Karpas-422 (cell line): Measurements from ENCODE around the gene CLDND2. TPM values are rescaled to one million over a fixed set of nuclear protein-coding genes. Genes with fewer than 3 reads are reported as not detected.
A peak's percentile ranks its signal among the peaks of the same experiment; 100 is the strongest.

ENCODE experiments used
- DNase-seq: peaks from one replicate; pipeline ENCODE4 v3.0.0-alpha.2; 2015
- H2AFZ ChIP-seq: fragments of 200-600 bp; sonication (generic); 2 replicates; pipeline ENCODE4 v1.6.1; 2014; ENCODE audit warnings: antibody characterized with exemption, low read length, mixed read lengths
- H3K27ac ChIP-seq: fragments of 200-600 bp; sonication (generic); 2 replicates; pipeline ENCODE4 v1.5.1; 2014; ENCODE audit warnings: mild to moderate bottlenecking, low read length, moderate library complexity
- H3K27me3 ChIP-seq: fragments of 200-600 bp; sonication (generic); 2 replicates; pipeline ENCODE4 v1.6.1; 2014; ENCODE audit warnings: low read length, mixed read lengths
- H3K36me3 ChIP-seq: fragments of 200-600 bp; sonication (generic); 2 replicates; pipeline ENCODE4 v1.6.1; 2014; ENCODE audit warnings: low read length, mixed read lengths; ENCODE audit not compliant: insufficient read depth
- H3K4me1 ChIP-seq: fragments of 200-600 bp; sonication (generic); 2 replicates; pipeline ENCODE4 v1.6.1; 2014; ENCODE audit warnings: mild to moderate bottlenecking, low read length, mixed read lengths
- H3K4me2 ChIP-seq: fragments of 200-600 bp; sonication (generic); 2 replicates; pipeline ENCODE4 v1.6.1; 2014; ENCODE audit warnings: low read length, low read depth, mild to moderate bottlenecking; ENCODE audit not compliant: poor library complexity, severe bottlenecking
- H3K4me3 ChIP-seq: fragments of 200-600 bp; sonication (generic); 2 replicates; pipeline ENCODE4 v1.5.1; 2014; ENCODE audit warnings: mild to moderate bottlenecking, antibody characterized with exemption, low read length, mixed read lengths
- H3K79me2 ChIP-seq: fragments of 200-600 bp; sonication (generic); 2 replicates; pipeline ENCODE4 v1.6.1; 2014; ENCODE audit warnings: mild to moderate bottlenecking, low read length, mixed read lengths
- H3K9ac ChIP-seq: fragments of 200-600 bp; sonication (generic); 2 replicates; pipeline ENCODE4 v1.6.0; 2014; ENCODE audit warnings: low read length
- H3K9me2 ChIP-seq: fragments of 200-600 bp; sonication (generic), shearing (Covaris generic); replicated peaks from 2 replicates; pipeline ENCODE4 v1.6.0; 2014; ENCODE audit warnings: mild to moderate bottlenecking, low read length, moderate library complexity; ENCODE audit not compliant: insufficient read depth
- H3K9me3 ChIP-seq: fragments of 300-700, 200-600 bp; sonication (generic); 2 replicates; pipeline ENCODE4 v1.6.1; 2014; ENCODE audit warnings: low read length, mixed read lengths
- H4K20me1 ChIP-seq: fragments of 200-600 bp; sonication (generic); 2 replicates; pipeline ENCODE4 v1.6.1; 2014; ENCODE audit warnings: mild to moderate bottlenecking, antibody characterized with exemption, low read length, low read depth; ENCODE audit not compliant: insufficient read depth
- total RNA-seq: library from RNA; depleted of rRNA; stranded (reverse); fragments of >200 nt; shearing (Covaris generic); gene quantifications from 2 replicates; pipeline ENCODE4 v1.2.3, GENCODE V29; 2014; ENCODE audit warnings: low replicate concordance

CLDND2 gene
- total RNA-seq, 1 experiment from 2014 or later = not detected

DNA sequence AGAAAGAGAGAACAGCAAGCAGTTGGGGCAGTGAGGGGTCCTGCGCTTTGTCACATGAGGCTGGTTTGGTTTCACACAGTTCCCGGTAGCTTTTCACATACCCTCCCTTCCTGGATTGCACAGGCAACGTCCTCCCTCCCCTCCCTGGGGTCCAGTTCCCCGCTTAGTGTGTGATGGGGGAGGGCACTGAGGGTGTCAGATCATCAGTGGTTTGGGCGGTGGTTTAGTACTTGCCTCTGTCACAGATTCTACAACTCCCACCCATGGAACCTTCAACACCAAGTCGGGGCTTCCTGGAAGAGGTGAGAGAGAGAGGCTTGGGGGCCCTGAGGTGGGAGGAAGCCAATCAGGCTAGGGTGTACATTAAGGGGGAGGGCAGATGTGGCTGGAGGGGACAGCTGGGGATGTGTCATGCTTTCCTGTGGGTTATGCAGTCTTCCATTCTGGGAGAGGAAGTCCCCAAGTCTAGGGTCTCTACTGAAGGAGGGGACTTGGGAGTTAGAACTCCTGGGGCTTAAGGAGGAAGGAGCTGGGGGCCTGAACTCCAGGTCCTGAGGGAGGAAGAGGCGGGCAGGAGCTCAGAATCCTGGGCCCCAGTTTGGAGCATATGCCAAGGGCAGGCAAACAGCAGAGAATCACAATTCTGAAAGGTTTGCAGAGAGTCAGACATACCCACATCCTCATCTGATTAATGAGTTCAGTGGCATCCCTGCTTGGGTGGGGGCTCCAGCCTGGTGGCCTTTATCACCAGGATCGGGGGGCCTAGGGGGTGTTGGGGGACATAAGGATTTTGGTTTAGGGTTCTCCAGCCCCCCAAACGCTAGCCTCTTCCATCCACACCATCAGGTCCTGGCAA, 4.1 kb upstream of the CLDND2 start, which contains the start of gene NKG7:
TSS of gene NKG7 (minus strand) at position 6 of the 856 bp plus-strand sequence. CDS start 119 bp downstream, outside the sequence.
- no peak for DNase-seq
- H3K9ac ChIP-seq = peak within 1 kb of the TSS; percentile 11; the same call in 1 of the 2 replicates

DNA sequence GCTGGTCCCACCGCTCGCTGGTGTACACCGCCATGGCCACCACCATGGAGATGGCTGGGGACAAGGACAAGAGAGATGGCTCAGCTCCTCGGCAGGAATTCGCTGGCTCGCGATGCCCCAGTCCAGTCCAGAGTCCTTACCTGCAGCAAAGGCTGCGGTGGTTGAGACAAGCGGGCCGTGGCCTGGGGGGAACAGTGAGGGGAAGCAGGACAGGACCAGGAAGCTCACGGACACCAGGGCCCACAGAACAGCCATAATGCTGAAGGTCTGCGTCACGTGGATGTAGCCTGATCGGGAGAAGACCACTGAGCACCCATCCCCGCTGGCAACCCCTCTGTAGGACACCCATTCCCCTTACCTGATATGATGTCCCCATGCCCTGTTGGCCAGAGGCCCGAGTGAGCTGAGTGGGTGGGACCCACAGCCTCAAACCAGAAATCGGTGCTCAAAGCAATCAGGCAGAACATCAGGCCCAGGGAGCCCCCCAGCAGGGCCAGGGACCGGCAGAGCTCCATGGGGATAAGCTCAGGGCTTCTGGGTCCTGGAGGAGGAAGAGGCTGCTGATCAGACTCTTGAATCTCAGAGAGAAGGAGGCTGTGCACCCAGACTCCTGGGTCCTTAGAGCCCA, 3.3 kb upstream of the CLDND2 start:
- no peaks in the 10 kb centered on the region for H4K20me1 ChIP-seq
- H3K27me3 ChIP-seq = no peaks in the 10 kb centered on the region
- no peaks in the 10 kb centered on the region for H3K9me3 ChIP-seq
- H3K27ac ChIP-seq = no peak overlapping the region
- no peaks in the 10 kb centered on the region for H3K9me2 ChIP-seq
- H3K4me3 ChIP-seq = no peak overlapping the region
- H2AFZ ChIP-seq = no peak overlapping the region
- DNase-seq = no peak
- H3K79me2 ChIP-seq = no peaks in the 10 kb centered on the region
- H3K4me2 ChIP-seq = no peak overlapping the region
- no peaks in the 10 kb centered on the region for H3K36me3 ChIP-seq
- H3K9ac ChIP-seq = peak overlapping the region; percentile 11; the same call in 1 of the 2 replicates
- peaks cover 18% of the 10 kb centered on the region for H3K4me1 ChIP-seq

More for the DNA sequence above, 4.1 kb upstream of the CLDND2 start, which contains the start of gene NKG7:
- Histone ChIP-seq H3K79me2 (no peaks in the 10 kb centered on the region), H4K20me1 (no peaks in the 10 kb centered on the region), H3K27ac (no peak within 1 kb of the TSS), H2AFZ (no peak within 1 kb of the TSS), H3K4me2 (no peak within 1 kb of the TSS), H3K9me2 (no peaks in the 10 kb centered on the region), H3K4me3 (no peak within 1 kb of the TSS), H3K27me3 (no peaks in the 10 kb centered on the region), H3K9me3 (no peaks in the 10 kb centered on the region), H3K4me1 (peaks cover 18% of the 10 kb centered on the region), H3K36me3 (no peaks in the 10 kb centered on the region)

GRCh38 chr19:51371186-51371690, 2.4 kb upstream of the CLDND2 start:
- Histone ChIP-seq H3K4me3 (no peak overlapping the region), H3K27ac (no peak overlapping the region), H2AFZ (no peak overlapping the region), H3K4me2 (no peak overlapping the region), H3K79me2 (peaks cover 5% of the 10 kb centered on the region), H3K9me2 (no peaks in the 10 kb centered on the region), H3K9ac (no peak overlapping the region), H3K4me1 (peaks cover 18% of the 10 kb centered on the region), H3K27me3 (no peaks in the 10 kb centered on the region), H3K9me3 (no peaks in the 10 kb centered on the region), H3K36me3 (no peaks in the 10 kb centered on the region), H4K20me1 (no peaks in the 10 kb centered on the region)
- no peak for DNase-seq

DNA sequence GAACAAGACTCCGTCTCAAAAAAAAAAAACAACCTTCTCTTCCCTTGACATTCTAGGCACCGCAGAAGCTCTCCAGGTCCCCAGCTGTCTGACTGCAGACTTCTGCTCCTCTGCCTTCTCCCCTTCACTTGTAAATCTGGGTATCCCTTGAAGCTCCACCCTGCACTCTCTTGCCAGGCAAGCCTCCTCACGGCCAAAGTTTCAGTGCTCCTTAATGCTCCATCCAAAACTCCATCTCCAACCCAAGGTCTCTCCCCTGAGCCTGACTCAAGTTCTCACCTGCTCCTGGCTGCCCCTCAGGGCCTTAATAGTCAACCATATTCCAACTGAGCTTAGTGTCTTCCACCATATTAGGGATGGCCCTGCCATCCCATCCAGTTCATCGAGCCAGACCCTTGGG, 1.4 kb upstream of the CLDND2 start:
- Histone ChIP-seq H3K27me3 (no peaks in the 10 kb centered on the region), H3K36me3 (no peaks in the 10 kb centered on the region), H3K9me2 (no peaks in the 10 kb centered on the region), H3K9me3 (no peaks in the 10 kb centered on the region), H2AFZ (no peak overlapping the region), H3K4me3 (no peak overlapping the region), H3K4me1 (peaks cover 21% of the 10 kb centered on the region), H3K27ac (no peak overlapping the region), H3K4me2 (no peak overlapping the region), H3K79me2 (peaks cover 14% of the 10 kb centered on the region), H3K9ac (no peak overlapping the region), H4K20me1 (no peaks in the 10 kb centered on the region)
- peak; percentile 52 for DNase-seq

GRCh38 chr19:51367565-51368365, 1.0 kb downstream of the CLDND2 start:
- peaks cover 41% of the 10 kb centered on the region for H3K4me1 ChIP-seq

GRCh38 chr19:51367255-51367564, 1.6 kb downstream of the CLDND2 start:
- no peaks in the 10 kb centered on the region for H4K20me1 ChIP-seq
- H3K36me3 ChIP-seq = no peaks in the 10 kb centered on the region
- H3K27me3 ChIP-seq = no peaks in the 10 kb centered on the region
- peak overlapping the region; percentile 92 for H3K27ac ChIP-seq
- H2AFZ ChIP-seq = no peak overlapping the region
- H3K4me3 ChIP-seq = peak overlapping the region; percentile 75
- peak overlapping the region; percentile 95 for H3K4me2 ChIP-seq
- DNase-seq = peak; percentile 90
- H3K4me1 ChIP-seq = peaks cover 40% of the 10 kb centered on the region
- H3K79me2 ChIP-seq = peaks cover 41% of the 10 kb centered on the region
- no peaks in the 10 kb centered on the region for H3K9me3 ChIP-seq
- H3K9ac ChIP-seq = peak overlapping the region; percentile 94
- no peaks in the 10 kb centered on the region for H3K9me2 ChIP-seq

More at GRCh38 chr19:51367565-51368365, 1.0 kb downstream of the CLDND2 start:
- Histone ChIP-seq H3K4me2 (peak overlapping the region; percentile 95), H2AFZ (peak overlapping the region; percentile 33; the same call in 1 of the 2 replicates), H3K4me3 (peak overlapping the region; percentile 90), H4K20me1 (no peaks in the 10 kb centered on the region), H3K9me2 (no peaks in the 10 kb centered on the region), H3K27me3 (no peaks in the 10 kb centered on the region), H3K9me3 (no peaks in the 10 kb centered on the region), H3K79me2 (peaks cover 35% of the 10 kb centered on the region), H3K36me3 (no peaks in the 10 kb centered on the region), H3K27ac (peak overlapping the region; percentile 92), H3K9ac (peak overlapping the region; percentile 96)
- DNase-seq = peak; percentile 100

DNA sequence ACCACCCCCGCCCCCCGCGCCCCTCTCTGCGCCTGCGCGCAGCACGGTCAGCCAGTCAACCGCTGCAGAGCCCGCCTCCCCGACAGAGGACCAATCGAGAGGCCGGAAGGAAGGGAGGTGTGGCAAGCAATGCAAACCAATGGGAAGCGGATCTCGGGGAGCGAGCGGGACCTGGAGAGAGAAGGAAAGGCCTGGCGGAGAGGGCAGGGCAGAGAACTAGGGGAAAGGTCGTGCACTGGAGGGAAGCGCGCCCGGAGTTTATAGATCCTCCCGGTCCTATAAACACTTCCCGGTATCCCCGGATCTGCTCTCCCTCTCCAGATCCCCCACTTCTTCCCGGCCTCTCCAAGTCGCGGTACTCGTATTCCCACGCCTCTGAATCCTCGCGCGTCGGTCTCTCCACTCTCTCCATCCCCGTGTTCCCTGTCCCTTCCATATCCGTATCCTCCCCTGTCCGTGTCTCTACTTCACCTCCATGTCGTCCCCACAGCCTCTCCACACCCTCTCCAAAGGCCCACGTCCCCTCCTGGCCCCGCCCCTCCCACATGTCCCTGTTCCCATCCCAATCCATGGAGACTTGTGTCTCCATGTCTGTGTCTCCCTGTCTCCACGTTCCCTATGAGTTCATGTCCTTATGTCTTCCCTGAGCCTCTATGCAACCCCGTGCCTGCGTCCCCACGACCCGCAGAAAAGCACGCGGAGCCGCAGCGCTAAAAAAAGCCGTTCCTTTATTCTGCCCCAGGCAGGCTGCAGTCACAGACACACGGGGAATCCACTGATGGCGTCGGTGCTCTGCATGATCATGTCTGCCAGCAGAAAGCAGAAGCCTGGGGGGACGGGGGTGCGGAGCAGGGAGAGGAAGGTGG, 2.2 kb downstream of the CLDND2 start:
- Histone ChIP-seq H2AFZ (no peak overlapping the region), H3K36me3 (no peaks in the 10 kb centered on the region)

More for the DNA sequence above, 2.2 kb downstream of the CLDND2 start:
- no peaks in the 10 kb centered on the region for H3K9me3 ChIP-seq
- peaks cover 46% of the 10 kb centered on the region for H3K79me2 ChIP-seq
- H3K27me3 ChIP-seq = no peaks in the 10 kb centered on the region
- H3K27ac ChIP-seq = peak overlapping the region; percentile 92
- H3K4me1 ChIP-seq = peaks cover 39% of the 10 kb centered on the region
- DNase-seq = peak; percentile 100
- H3K4me3 ChIP-seq = peak overlapping the region; percentile 75
- no peaks in the 10 kb centered on the region for H3K9me2 ChIP-seq
- H4K20me1 ChIP-seq = no peaks in the 10 kb centered on the region
- H3K4me2 ChIP-seq = peak overlapping the region; percentile 95
- peak overlapping the region; percentile 94 for H3K9ac ChIP-seq
